Stomach (tissue), 9 donors: ENCODE measurements around the gene KLHL22. TPM values are rescaled to one million over a fixed set of nuclear protein-coding genes. Genes with fewer than 3 reads are reported as not detected.

ENCODE experiments used
- DNase-seq, 2 donors: peaks; one replicate each; pipeline versions ENCODE4 v3.0.0 to v3.0.0-alpha.2; 2013 to 2019
- H3K27ac ChIP-seq, 5 donors: fragments of 200-600 bp in 4 of 5; sonication (generic) in 4 of 5; one replicate each; pipeline ENCODE4 v1.5.1; 2013 to 2019; ENCODE audit warnings: mild to moderate bottlenecking in 1 of 5, moderate library complexity in 1 of 5
- H3K27me3 ChIP-seq, 3 donors: fragments of 200-600 bp; sonication (generic); one replicate each; pipeline ENCODE4 v1.5.1; 2017 to 2019; ENCODE audit warnings: mixed run types in 1 of 3
- H3K36me3 ChIP-seq, 4 donors: fragments of 200-600 bp; sonication (generic); 1 replicate in 3 of 4; 2 replicates in 1 of 4; pipeline ENCODE4 v1.5.1; 2016 to 2019
- H3K4me1 ChIP-seq, 4 donors: fragments of 200-600 bp; sonication (generic); one replicate each; pipeline ENCODE4 v1.5.1; 2016 to 2019
- H3K4me3 ChIP-seq, 4 donors: fragments of 200-600 bp; sonication (generic) in 3 of 4; one replicate each; pipeline ENCODE4 v1.5.1; 2016 to 2019; ENCODE audit warnings: mild to moderate bottlenecking in 1 of 4
- H3K9me3 ChIP-seq, 4 donors: fragments of 200-600 bp; sonication (generic); one replicate each; pipeline ENCODE4 v1.5.1; 2016 to 2019
- EP300 ChIP-seq: sonication (generic); formaldehyde crosslinking; IDR thresholded peaks from one replicate; pipeline ENCODE4 v1.6.1; 2017; ENCODE audit warnings: antibody characterized with exemption
- POLR2A ChIP-seq, 4 donors: fragments of 450-650 bp; IDR thresholded peaks; one replicate each; pipeline ENCODE4 v1.6.1; 2016; ENCODE audit warnings: antibody characterized with exemption in 4 of 4, control low read depth in 2 of 4, mild to moderate bottlenecking in 1 of 4, moderate library complexity in 1 of 4
- POLR2AphosphoS5 ChIP-seq, 3 donors: sonication (generic); formaldehyde crosslinking; IDR thresholded peaks; one replicate each; pipeline ENCODE4 v1.6.1; 2016; ENCODE audit warnings: antibody characterized with exemption in 3 of 3
- WGBS, 5 donors: extraction: QIAGEN DNeasy Blood & Tissue Kit in 3 of 5; methylation state at CpG; one replicate each; pipeline versions ENCODE4 v1.1.5 to v1.1.7; 2013 to 2018; 5-methylcytosine and 5-hydroxymethylcytosine counted together
- intact Hi-C: fragments of 100-400 bp; cut with DNase I; formaldehyde crosslinking; loops from one replicate; pipeline ENCODE4 v1.15.1; 2023; ENCODE audit warnings: low total_unique reads
- polyA plus RNA-seq, 3 donors: library from polyadenylated mRNA; stranded (reverse); fragments of 200-250 nt; gene quantifications; one replicate each; pipeline ENCODE4 v1.2.3, GENCODE V29; 2013
- total RNA-seq, 5 donors: library from RNA; depleted of rRNA; stranded (reverse); fragments of >200 nt; gene quantifications; one replicate each; pipeline versions ENCODE4 v1.1.0 to v1.2.3, GENCODE V29; 2014 to 2016
- TF ChIP-seq, protein P1 (sequence below), 7 experiments: fragments of 450-650 bp in 4 of 7; fragments of 200-600 bp in 3 of 7; sonication (generic) in 3 of 7; IDR thresholded peaks; one replicate each; pipeline ENCODE4 v1.5.1; 2016 to 2019; ENCODE audit warnings: antibody characterized with exemption in 7 of 7, control low read depth in 2 of 7, mild to moderate bottlenecking in 1 of 7
- donor health status: healthy with polysubstance abuse.
- donor health status: Bipolar disorder and iron deficiency.
- donor health status: healthy.

Gene KLHL22
- total and polyA plus RNA-seq, 8 donors = 7.0 to 26.5 (median 12.7) TPM

GRCh38 chr22:20448630-20449029, 47.0 kb downstream of the KLHL22 start:
- no peak for DNase-seq
- peaks cover 9 to 56% (median 51%) of the 10 kb centered on the region in 4 donors for H3K36me3 ChIP-seq
- 86 to 94% (median 91%) methylated on average over 5 of the region's 5 CpGs for WGBS, 5 donors
- TF ChIP-seq, protein P1, sequence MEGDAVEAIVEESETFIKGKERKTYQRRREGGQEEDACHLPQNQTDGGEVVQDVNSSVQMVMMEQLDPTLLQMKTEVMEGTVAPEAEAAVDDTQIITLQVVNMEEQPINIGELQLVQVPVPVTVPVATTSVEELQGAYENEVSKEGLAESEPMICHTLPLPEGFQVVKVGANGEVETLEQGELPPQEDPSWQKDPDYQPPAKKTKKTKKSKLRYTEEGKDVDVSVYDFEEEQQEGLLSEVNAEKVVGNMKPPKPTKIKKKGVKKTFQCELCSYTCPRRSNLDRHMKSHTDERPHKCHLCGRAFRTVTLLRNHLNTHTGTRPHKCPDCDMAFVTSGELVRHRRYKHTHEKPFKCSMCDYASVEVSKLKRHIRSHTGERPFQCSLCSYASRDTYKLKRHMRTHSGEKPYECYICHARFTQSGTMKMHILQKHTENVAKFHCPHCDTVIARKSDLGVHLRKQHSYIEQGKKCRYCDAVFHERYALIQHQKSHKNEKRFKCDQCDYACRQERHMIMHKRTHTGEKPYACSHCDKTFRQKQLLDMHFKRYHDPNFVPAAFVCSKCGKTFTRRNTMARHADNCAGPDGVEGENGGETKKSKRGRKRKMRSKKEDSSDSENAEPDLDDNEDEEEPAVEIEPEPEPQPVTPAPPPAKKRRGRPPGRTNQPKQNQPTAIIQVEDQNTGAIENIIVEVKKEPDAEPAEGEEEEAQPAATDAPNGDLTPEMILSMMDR (IDR thresholded peaks at IDR 0.05) = no peak
- TF ChIP-seq EP300 (no peak), POLR2A (IDR thresholded peaks at IDR 0.05) (no peak), POLR2AphosphoS5 (IDR thresholded peaks at IDR 0.05) (no peak)
- H3K4me3 ChIP-seq = no peak overlapping the region
- H3K27me3 ChIP-seq = no peaks in the 10 kb centered on the region
- no peak overlapping the region for H3K27ac ChIP-seq
- no peaks in the 10 kb centered on the region for H3K4me1 ChIP-seq
- intact Hi-C loops = no loop called here
- no peaks in the 10 kb centered on the region for H3K9me3 ChIP-seq

DNA sequence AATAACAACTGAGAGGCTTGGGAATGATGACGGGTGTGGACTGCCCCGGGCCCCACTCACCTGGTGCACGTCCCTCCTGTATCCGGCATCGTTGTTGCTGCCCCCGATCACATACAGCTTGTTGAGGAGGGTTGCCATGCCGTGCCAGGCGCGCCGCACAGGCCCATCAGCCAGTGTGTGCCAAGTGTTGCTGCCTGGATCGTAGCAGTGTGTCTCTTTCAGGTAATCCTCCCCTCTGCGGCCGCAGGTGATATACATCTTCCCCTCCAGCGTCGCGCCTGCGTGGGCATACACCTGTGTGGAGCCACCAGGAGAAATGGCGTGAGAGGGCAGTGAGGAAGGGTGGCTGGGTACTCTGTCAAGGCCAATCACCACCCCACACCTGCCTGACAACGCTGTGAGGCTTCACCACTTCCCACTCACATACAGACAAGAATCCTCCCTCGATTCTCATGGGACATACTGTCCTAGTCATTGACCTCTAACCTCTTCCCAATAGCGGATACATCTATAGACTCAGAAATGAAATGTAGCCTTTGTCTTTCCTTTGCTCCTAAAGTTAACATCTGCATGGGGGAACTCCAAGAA, 49.1 kb downstream of the KLHL22 start:
- H3K27ac ChIP-seq = no peak overlapping the region
- H3K9me3 ChIP-seq = no peaks in the 10 kb centered on the region
- WGBS, 5 donors = 94 to 96% (median 95%) methylated on average over 21 of the region's 21 CpGs
- intact Hi-C loops = no loop called here
- DNase-seq = no peak
- TF ChIP-seq EP300 (no peak), POLR2A (IDR thresholded peaks at IDR 0.05) (no peak), POLR2AphosphoS5 (IDR thresholded peaks at IDR 0.05) (no peak)
- TF ChIP-seq, protein P1 (IDR thresholded peaks at IDR 0.05) = no peak
- H3K27me3 ChIP-seq = no peaks in the 10 kb centered on the region
- H3K4me3 ChIP-seq = no peak overlapping the region
- peaks cover 0 to 8% (median 4%) of the 10 kb centered on the region in 4 donors for H3K4me1 ChIP-seq
- peaks cover 9 to 63% (median 60%) of the 10 kb centered on the region in 4 donors for H3K36me3 ChIP-seq

- Histone ChIP-seq H3K4me3 (no peak overlapping the region), H3K27ac (no peak overlapping the region), H3K9me3 (no peaks in the 10 kb centered on the region), H3K27me3 (no peaks in the 10 kb centered on the region), H3K4me1 (peaks cover 0 to 15% (median 4%) of the 10 kb centered on the region in 4 donors), H3K36me3 (peaks cover 9 to 61% (median 52%) of the 10 kb centered on the region in 4 donors)
- DNase-seq = no peak
- intact Hi-C loops = no loop called here
- TF ChIP-seq EP300 = no peak
- TF ChIP-seq, protein P1 (IDR thresholded peaks at IDR 0.05) = no peak
- TF ChIP-seq POLR2AphosphoS5 (IDR thresholded peaks at IDR 0.05) = no peak
- no peak for TF ChIP-seq POLR2A (IDR thresholded peaks at IDR 0.05)
- WGBS, 5 donors = 96 to 99% (median 97%) methylated on average over 4 of the region's 4 CpGs
These were observed 51.3 kb downstream of the KLHL22 start for GRCh38 chr22:20444325-20444724.

- no peak for DNase-seq
- Histone ChIP-seq H3K4me3 (no peak overlapping the region), H3K9me3 (no peaks in the 10 kb centered on the region), H3K27me3 (peaks cover 0 to 15% (median 6%) of the 10 kb centered on the region in 3 donors), H3K36me3 (peaks cover 9 to 61% (median 52%) of the 10 kb centered on the region in 4 donors), H3K4me1 (peaks cover 5 to 30% (median 20%) of the 10 kb centered on the region in 4 donors), H3K27ac (peak overlapping the region in 2 of 5 donors; percentile 3 to 61)
- 71 to 82% (median 76%) methylated on average over 7 of the region's 7 CpGs for WGBS, 5 donors
- intact Hi-C loops = no loop called here
- TF ChIP-seq, protein P1 (IDR thresholded peaks at IDR 0.05) = no peak
- TF ChIP-seq POLR2AphosphoS5 (IDR thresholded peaks at IDR 0.05) = no peak
- no peak for TF ChIP-seq POLR2A (IDR thresholded peaks at IDR 0.05)
- no peak for TF ChIP-seq EP300
These were observed 52.9 kb downstream of the KLHL22 start for GRCh38 chr22:20442485-20443284.
